ENCODE data around the gene SLITRK1.

SLITRK1 gene

GRCh38 chr13:83881917-83882605 lies at the start of gene SLITRK1:
TSS of gene SLITRK1 (minus strand) at chr13:83882474. CDS start at chr13:83881507, 967 bp downstream.
- no peak for DNase-seq

GRCh38 chr13:83929157-83929556 lies 46.9 kb upstream of the SLITRK1 start:
- no peak for DNase-seq

GRCh38 chr13:83919775-83920174 lies 37.5 kb upstream of the SLITRK1 start:
- no peak for DNase-seq

- DNase-seq = no peak
These were observed 32.1 kb upstream of the SLITRK1 start for GRCh38 chr13:83914368-83914767.

GRCh38 chr13:83907196-83907989 lies 25.1 kb upstream of the SLITRK1 start:
- no peak for DNase-seq

- DNase-seq = no peak
These were observed 24.1 kb upstream of the SLITRK1 start for GRCh38 chr13:83906240-83906820.

- no peak for DNase-seq
These were observed 23.4 kb upstream of the SLITRK1 start for GRCh38 chr13:83905641-83906040.

- DNase-seq = no peak
These were observed 13.8 kb upstream of the SLITRK1 start for GRCh38 chr13:83895994-83896580.

- no peak for DNase-seq
These were observed 8.1 kb upstream of the SLITRK1 start for GRCh38 chr13:83890358-83890757.

GRCh38 chr13:83884141-83884540 lies 1.9 kb upstream of the SLITRK1 start:
- no peak for DNase-seq

- no peak for DNase-seq
These were observed 818 bp upstream of the SLITRK1 start for GRCh38 chr13:83883061-83883523.

- no peak for DNase-seq
These were observed 309 bp upstream of the SLITRK1 start for GRCh38 chr13:83882606-83882959.

GRCh38 chr13:83881140-83881684 lies 1.1 kb downstream of the SLITRK1 start:
- DNase-seq = no peak

GRCh38 chr13:83880275-83881139 lies 1.8 kb downstream of the SLITRK1 start:
- DNase-seq = no peak

- no peak for DNase-seq
These were observed 2.7 kb downstream of the SLITRK1 start for GRCh38 chr13:83879431-83880171.

GRCh38 chr13:83878691-83879430 lies 3.4 kb downstream of the SLITRK1 start:
- DNase-seq = no peak

- DNase-seq = no peak
These were observed 4.5 kb downstream of the SLITRK1 start for GRCh38 chr13:83877651-83878355.

- no peak for DNase-seq
These were observed 5.7 kb downstream of the SLITRK1 start for GRCh38 chr13:83876546-83876945.

GRCh38 chr13:83867708-83868107 lies 14.6 kb downstream of the SLITRK1 start:
- DNase-seq = no peak
